ENCODE measurements around the gene PTGER4.

PTGER4 gene

GRCh38 chr5:40674661-40675235 is 5.0 kb upstream of the PTGER4 start:
- Histone ChIP-seq H3K4me2 (ENCODE audit: low read length) (no peak overlapping the region), H3K27me3 (ENCODE audit: control insufficient read depth, insufficient read depth, low read length) (no peaks in the 10 kb centered on the region), H3K9ac (ENCODE audit: low read depth, low read length) (no peak overlapping the region), H3K4me3 (ENCODE audit: low read length) (no peak overlapping the region), H3K4me1 (ENCODE audit: control insufficient read depth, insufficient read depth, low read length) (peaks cover 31% of the 10 kb centered on the region), H3K9me3 (replicated peaks; ENCODE audit: low read length) (no peaks in the 10 kb centered on the region), H3K36me3 (ENCODE audit: insufficient read depth, low read length) (no peaks in the 10 kb centered on the region)

- H3K4me3 ChIP-seq (ENCODE audit: low read length) = no peak overlapping the region
- no peaks in the 10 kb centered on the region for H3K9me3 ChIP-seq (replicated peaks; ENCODE audit: low read length)
- H3K36me3 ChIP-seq (ENCODE audit: insufficient read depth, low read length) = no peaks in the 10 kb centered on the region
- H3K4me1 ChIP-seq (ENCODE audit: control insufficient read depth, insufficient read depth, low read length) = peaks cover 31% of the 10 kb centered on the region
- no peak overlapping the region for H3K9ac ChIP-seq (ENCODE audit: low read depth, low read length)
- H3K27me3 ChIP-seq (ENCODE audit: control insufficient read depth, insufficient read depth, low read length) = no peaks in the 10 kb centered on the region
- no peak overlapping the region for H3K4me2 ChIP-seq (ENCODE audit: low read length)
Measured at GRCh38 chr5:40675396-40676133, 4.2 kb upstream of the PTGER4 start.

GRCh38 chr5:40676613-40677343 is 2.9 kb upstream of the PTGER4 start:
- no peaks in the 10 kb centered on the region for H3K27me3 ChIP-seq (ENCODE audit: control insufficient read depth, insufficient read depth, low read length)
- H3K36me3 ChIP-seq (ENCODE audit: insufficient read depth, low read length) = peaks cover 8% of the 10 kb centered on the region
- no peaks in the 10 kb centered on the region for H3K9me3 ChIP-seq (replicated peaks; ENCODE audit: low read length)
- peak overlapping the region; percentile 89 for H3K4me2 ChIP-seq (ENCODE audit: low read length)
- H3K9ac ChIP-seq (ENCODE audit: low read depth, low read length) = peak overlapping the region; percentile 93
- peaks cover 31% of the 10 kb centered on the region for H3K4me1 ChIP-seq (ENCODE audit: control insufficient read depth, insufficient read depth, low read length)
- H3K4me3 ChIP-seq (ENCODE audit: low read length) = peak overlapping the region; percentile 77

- Histone ChIP-seq H3K27me3 (ENCODE audit: control insufficient read depth, insufficient read depth, low read length) (no peaks in the 10 kb centered on the region), H3K36me3 (ENCODE audit: insufficient read depth, low read length) (peaks cover 15% of the 10 kb centered on the region), H3K4me2 (ENCODE audit: low read length) (peak overlapping the region; percentile 89), H3K9me3 (replicated peaks; ENCODE audit: low read length) (no peaks in the 10 kb centered on the region), H3K4me1 (ENCODE audit: control insufficient read depth, insufficient read depth, low read length) (peaks cover 30% of the 10 kb centered on the region), H3K9ac (ENCODE audit: low read depth, low read length) (peak overlapping the region; percentile 93), H3K4me3 (ENCODE audit: low read length) (peak overlapping the region; percentile 77)
Measured at GRCh38 chr5:40677456-40677855, 2.3 kb upstream of the PTGER4 start.

GRCh38 chr5:40678026-40678425 is 1.7 kb upstream of the PTGER4 start:
- peak overlapping the region; percentile 89 for H3K4me2 ChIP-seq (ENCODE audit: low read length)
- no peaks in the 10 kb centered on the region for H3K27me3 ChIP-seq (ENCODE audit: control insufficient read depth, insufficient read depth, low read length)
- H3K9ac ChIP-seq (ENCODE audit: low read depth, low read length) = peak overlapping the region; percentile 93
- peaks cover 29% of the 10 kb centered on the region for H3K4me1 ChIP-seq (ENCODE audit: control insufficient read depth, insufficient read depth, low read length)
- H3K36me3 ChIP-seq (ENCODE audit: insufficient read depth, low read length) = peaks cover 17% of the 10 kb centered on the region
- H3K4me3 ChIP-seq (ENCODE audit: low read length) = peak overlapping the region; percentile 77
- H3K9me3 ChIP-seq (replicated peaks; ENCODE audit: low read length) = no peaks in the 10 kb centered on the region

- Histone ChIP-seq H3K27me3 (ENCODE audit: control insufficient read depth, insufficient read depth, low read length) (no peaks in the 10 kb centered on the region), H3K36me3 (ENCODE audit: insufficient read depth, low read length) (peaks cover 21% of the 10 kb centered on the region), H3K9ac (ENCODE audit: low read depth, low read length) (peak overlapping the region; percentile 93), H3K4me1 (ENCODE audit: control insufficient read depth, insufficient read depth, low read length) (peaks cover 29% of the 10 kb centered on the region), H3K9me3 (replicated peaks; ENCODE audit: low read length) (no peaks in the 10 kb centered on the region), H3K4me2 (ENCODE audit: low read length) (peak overlapping the region; percentile 89), H3K4me3 (ENCODE audit: low read length) (peak overlapping the region; percentile 77)
Measured at GRCh38 chr5:40678460-40679147, 1.1 kb upstream of the PTGER4 start.

GRCh38 chr5:40679148-40679912 is 385 bp upstream of the PTGER4 start:
- Histone ChIP-seq H3K4me1 (ENCODE audit: control insufficient read depth, insufficient read depth, low read length) (peaks cover 29% of the 10 kb centered on the region), H3K4me3 (ENCODE audit: low read length) (peak overlapping the region; percentile 77), H3K9ac (ENCODE audit: low read depth, low read length) (peak overlapping the region; percentile 93), H3K36me3 (ENCODE audit: insufficient read depth, low read length) (peaks cover 21% of the 10 kb centered on the region), H3K4me2 (ENCODE audit: low read length) (peak overlapping the region; percentile 89), H3K27me3 (ENCODE audit: control insufficient read depth, insufficient read depth, low read length) (no peaks in the 10 kb centered on the region), H3K9me3 (replicated peaks; ENCODE audit: low read length) (no peaks in the 10 kb centered on the region)

- peak overlapping the region; percentile 93 for H3K9ac ChIP-seq (ENCODE audit: low read depth, low read length)
- H3K27me3 ChIP-seq (ENCODE audit: control insufficient read depth, insufficient read depth, low read length) = no peaks in the 10 kb centered on the region
- H3K4me2 ChIP-seq (ENCODE audit: low read length) = peak overlapping the region; percentile 84
- peak overlapping the region; percentile 77 for H3K4me3 ChIP-seq (ENCODE audit: low read length)
- peaks cover 40% of the 10 kb centered on the region for H3K4me1 ChIP-seq (ENCODE audit: control insufficient read depth, insufficient read depth, low read length)
- peaks cover 22% of the 10 kb centered on the region for H3K36me3 ChIP-seq (ENCODE audit: insufficient read depth, low read length)
- H3K9me3 ChIP-seq (replicated peaks; ENCODE audit: low read length) = no peaks in the 10 kb centered on the region
Measured at GRCh38 chr5:40680741-40681362, 1.1 kb downstream of the PTGER4 start.

- H3K27me3 ChIP-seq (ENCODE audit: control insufficient read depth, insufficient read depth, low read length) = no peaks in the 10 kb centered on the region
- H3K36me3 ChIP-seq (ENCODE audit: insufficient read depth, low read length) = peaks cover 28% of the 10 kb centered on the region
- peak overlapping the region; percentile 84 for H3K4me2 ChIP-seq (ENCODE audit: low read length)
- peaks cover 40% of the 10 kb centered on the region for H3K4me1 ChIP-seq (ENCODE audit: control insufficient read depth, insufficient read depth, low read length)
- peak overlapping the region; percentile 77 for H3K4me3 ChIP-seq (ENCODE audit: low read length)
- H3K9me3 ChIP-seq (replicated peaks; ENCODE audit: low read length) = no peaks in the 10 kb centered on the region
- peak overlapping the region; percentile 93 for H3K9ac ChIP-seq (ENCODE audit: low read depth, low read length)
Measured at GRCh38 chr5:40681363-40682153, 1.8 kb downstream of the PTGER4 start.

Measured in skeletal muscle satellite cell (primary cell).